BE2C (cell line): ENCODE results near the gene YTHDF1.

Experiments used
- DNase-seq: peaks from one replicate; pipeline ENCODE4 v3.0.0-alpha.2; 2020
- H3K27me3 ChIP-seq: fragments of 250-450 bp; sonication (Bioruptor Pico); 2 replicates; pipeline ENCODE4 v1.5.1; 2020; ENCODE audit warnings: mild to moderate bottlenecking
- H3K36me3 ChIP-seq: fragments of 250-450 bp; sonication (Bioruptor Pico); 2 replicates; pipeline ENCODE4 v1.5.1; 2020; ENCODE audit warnings: mild to moderate bottlenecking
- H3K4me1 ChIP-seq: fragments of 250-450 bp; sonication (Bioruptor Pico); 2 replicates; pipeline ENCODE4 v1.5.1; 2020
- H3K4me3 ChIP-seq: 2 replicates; pipeline ENCODE4 v1.5.1; 2011; ENCODE audit warnings: low read depth, low read length
- H3K9me3 ChIP-seq: fragments of 250-450 bp; sonication (Bioruptor Pico); 2 replicates; pipeline ENCODE4 v1.5.1; 2020
- CTCF ChIP-seq: IDR thresholded peaks from 2 replicates; pipeline ENCODE4 v1.5.1; 2012; ENCODE audit warnings: mild to moderate bottlenecking, low read depth, low read length

YTHDF1 gene

GRCh38 chr20:63202021-63202420, 13.9 kb downstream of the YTHDF1 start:
- Histone ChIP-seq H3K4me1 (no peaks in the 10 kb centered on the region), H3K27me3 (no peaks in the 10 kb centered on the region), H3K4me3 (no peak overlapping the region), H3K36me3 (peaks cover 70% of the 10 kb centered on the region), H3K9me3 (no peaks in the 10 kb centered on the region)
- no peak for TF ChIP-seq CTCF
- no peak for DNase-seq

GRCh38 chr20:63198606-63199005, 17.3 kb downstream of the YTHDF1 start:
- no peaks in the 10 kb centered on the region; the same call in 1 of the 2 replicates for H3K4me1 ChIP-seq
- no peak for TF ChIP-seq CTCF
- H3K4me3 ChIP-seq, result no peak overlapping the region
- H3K36me3 ChIP-seq, result peaks cover 52% of the 10 kb centered on the region
- H3K27me3 ChIP-seq, result no peaks in the 10 kb centered on the region
- no peak for DNase-seq
- no peaks in the 10 kb centered on the region for H3K9me3 ChIP-seq

GRCh38 chr20:63196768-63197470, 19.0 kb downstream of the YTHDF1 start:
- peaks cover 35% of the 10 kb centered on the region for H3K36me3 ChIP-seq
- DNase-seq, result no peak
- no peaks in the 10 kb centered on the region; the same call in 1 of the 2 replicates for H3K4me1 ChIP-seq
- TF ChIP-seq CTCF, result no peak
- no peaks in the 10 kb centered on the region for H3K27me3 ChIP-seq
- H3K4me3 ChIP-seq, result no peak overlapping the region
- H3K9me3 ChIP-seq, result no peaks in the 10 kb centered on the region

GRCh38 chr20:63194797-63195173, 21.1 kb downstream of the YTHDF1 start:
- no peak overlapping the region for H3K4me3 ChIP-seq
- TF ChIP-seq CTCF, result no peak
- H3K36me3 ChIP-seq, result peaks cover 20% of the 10 kb centered on the region
- DNase-seq, result no peak
- no peaks in the 10 kb centered on the region for H3K27me3 ChIP-seq
- no peaks in the 10 kb centered on the region for H3K9me3 ChIP-seq
- no peaks in the 10 kb centered on the region; the same call in 1 of the 2 replicates for H3K4me1 ChIP-seq

- peaks cover 20% of the 10 kb centered on the region for H3K36me3 ChIP-seq
Measured at GRCh38 chr20:63194007-63194796, 21.7 kb downstream of the YTHDF1 start.

More at GRCh38 chr20:63194007-63194796, 21.7 kb downstream of the YTHDF1 start:
- no peak for TF ChIP-seq CTCF
- Histone ChIP-seq H3K9me3 (no peaks in the 10 kb centered on the region), H3K4me3 (no peak overlapping the region), H3K4me1 (no peaks in the 10 kb centered on the region; the same call in 1 of the 2 replicates), H3K27me3 (no peaks in the 10 kb centered on the region)
- DNase-seq, result no peak
